ENCODE results near the gene PPP2R1A.
A peak's percentile ranks its signal among the peaks of the same experiment; 100 is the strongest.

GRCh38 chr19:52248241-52248640, 58.4 kb downstream of the PPP2R1A start:
- TF ChIP-seq, protein P1, sequence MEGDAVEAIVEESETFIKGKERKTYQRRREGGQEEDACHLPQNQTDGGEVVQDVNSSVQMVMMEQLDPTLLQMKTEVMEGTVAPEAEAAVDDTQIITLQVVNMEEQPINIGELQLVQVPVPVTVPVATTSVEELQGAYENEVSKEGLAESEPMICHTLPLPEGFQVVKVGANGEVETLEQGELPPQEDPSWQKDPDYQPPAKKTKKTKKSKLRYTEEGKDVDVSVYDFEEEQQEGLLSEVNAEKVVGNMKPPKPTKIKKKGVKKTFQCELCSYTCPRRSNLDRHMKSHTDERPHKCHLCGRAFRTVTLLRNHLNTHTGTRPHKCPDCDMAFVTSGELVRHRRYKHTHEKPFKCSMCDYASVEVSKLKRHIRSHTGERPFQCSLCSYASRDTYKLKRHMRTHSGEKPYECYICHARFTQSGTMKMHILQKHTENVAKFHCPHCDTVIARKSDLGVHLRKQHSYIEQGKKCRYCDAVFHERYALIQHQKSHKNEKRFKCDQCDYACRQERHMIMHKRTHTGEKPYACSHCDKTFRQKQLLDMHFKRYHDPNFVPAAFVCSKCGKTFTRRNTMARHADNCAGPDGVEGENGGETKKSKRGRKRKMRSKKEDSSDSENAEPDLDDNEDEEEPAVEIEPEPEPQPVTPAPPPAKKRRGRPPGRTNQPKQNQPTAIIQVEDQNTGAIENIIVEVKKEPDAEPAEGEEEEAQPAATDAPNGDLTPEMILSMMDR (IDR thresholded peaks at IDR 0.05; ENCODE audit: low read depth, low read length): peak; percentile 58
- TF ChIP-seq EZH2phosphoT487 (IDR thresholded peaks at IDR 0.05; ENCODE audit: low read depth): no peak

All from OCI-LY3 (cell line).